ENCODE results near the gene NHSL1. TPM values are rescaled to one million over a fixed set of nuclear protein-coding genes. Genes with fewer than 3 reads are reported as not detected.

The NHSL1 gene
- total RNA-seq, 2 experiments from 2014 or later: 0.06 to 0.08 TPM

DNA sequence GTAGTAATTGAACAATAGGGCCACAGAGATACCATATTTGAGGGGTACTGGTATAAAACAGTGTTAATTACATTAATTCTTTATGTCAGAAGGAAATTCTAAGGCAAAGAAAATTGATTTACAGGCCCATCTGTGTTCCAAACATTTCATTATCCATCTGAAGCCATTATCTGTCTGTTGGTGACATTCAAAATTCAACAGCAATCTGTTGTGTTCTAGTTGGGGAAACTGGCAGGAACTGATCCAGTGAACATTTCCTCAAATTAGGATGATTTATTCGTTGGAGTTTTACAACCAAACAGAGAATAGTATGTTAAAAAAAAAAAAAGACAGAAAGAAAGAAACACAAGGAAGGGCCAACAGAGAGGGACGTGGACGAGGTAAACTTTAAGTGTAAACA is 65.2 kb downstream of the NHSL1 start:
- CTCF ChIA-PET: no interaction called here
- Mint-ChIP-seq H3K36me3 (ENCODE audit: low read depth) (no peaks in the 10 kb centered on the region), H3K27me3 (no peaks in the 10 kb centered on the region), H3K9me3 (no peaks in the 10 kb centered on the region), H3K4me1 (ENCODE audit: low read depth) (peaks cover 4% of the 10 kb centered on the region), H3K27ac (no peak overlapping the region), H3K4me3 (no peak overlapping the region)
- Histone ChIP-seq H3K4me1 (ENCODE audit: insufficient read depth, low read length) (peaks cover 3% of the 10 kb centered on the region), H3K36me3 (ENCODE audit: insufficient read depth, low read length) (no peaks in the 10 kb centered on the region), H3K27me3 (ENCODE audit: control insufficient read depth in 1 of 2, insufficient read depth in 2 of 2, low read length in 2 of 2) (no peaks in the 10 kb centered on the region), H3K9me3 (ENCODE audit: control insufficient read depth in 1 of 2, insufficient read depth in 1 of 2, low read length in 2 of 2) (no peaks in the 10 kb centered on the region), H3K27ac (ENCODE audit: low read depth in 1 of 2, low read length in 2 of 2) (no peak overlapping the region), H3K4me3 (ENCODE audit: low read length) (no peak overlapping the region)
- ATAC-seq (ENCODE audit: poor library complexity) (no peak), DNase-seq (no peak)
- TF ChIP-seq, protein P1, sequence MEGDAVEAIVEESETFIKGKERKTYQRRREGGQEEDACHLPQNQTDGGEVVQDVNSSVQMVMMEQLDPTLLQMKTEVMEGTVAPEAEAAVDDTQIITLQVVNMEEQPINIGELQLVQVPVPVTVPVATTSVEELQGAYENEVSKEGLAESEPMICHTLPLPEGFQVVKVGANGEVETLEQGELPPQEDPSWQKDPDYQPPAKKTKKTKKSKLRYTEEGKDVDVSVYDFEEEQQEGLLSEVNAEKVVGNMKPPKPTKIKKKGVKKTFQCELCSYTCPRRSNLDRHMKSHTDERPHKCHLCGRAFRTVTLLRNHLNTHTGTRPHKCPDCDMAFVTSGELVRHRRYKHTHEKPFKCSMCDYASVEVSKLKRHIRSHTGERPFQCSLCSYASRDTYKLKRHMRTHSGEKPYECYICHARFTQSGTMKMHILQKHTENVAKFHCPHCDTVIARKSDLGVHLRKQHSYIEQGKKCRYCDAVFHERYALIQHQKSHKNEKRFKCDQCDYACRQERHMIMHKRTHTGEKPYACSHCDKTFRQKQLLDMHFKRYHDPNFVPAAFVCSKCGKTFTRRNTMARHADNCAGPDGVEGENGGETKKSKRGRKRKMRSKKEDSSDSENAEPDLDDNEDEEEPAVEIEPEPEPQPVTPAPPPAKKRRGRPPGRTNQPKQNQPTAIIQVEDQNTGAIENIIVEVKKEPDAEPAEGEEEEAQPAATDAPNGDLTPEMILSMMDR (IDR thresholded peaks at IDR 0.05): no peak
- intact Hi-C loops (cut with DNase I, micrococcal nuclease): no loop called here
- POLR2A ChIA-PET: no interaction called here

DNA sequence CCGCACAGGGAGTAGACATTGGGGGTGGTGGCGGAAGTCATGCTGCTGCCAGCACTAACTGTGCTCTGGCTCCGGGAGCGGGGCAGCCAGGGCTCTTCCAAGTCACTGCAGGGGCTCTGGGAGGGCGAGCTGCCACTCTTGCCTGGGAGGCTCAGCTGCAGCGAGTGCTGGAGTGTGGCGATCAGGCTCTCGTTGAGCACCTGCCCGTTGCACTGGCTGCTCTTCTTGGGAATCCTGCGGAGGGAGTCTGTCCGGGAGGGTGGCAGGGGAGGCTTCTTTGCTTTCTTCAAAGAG is 67.3 kb downstream of the NHSL1 start:
- TF ChIP-seq, protein P1 (IDR thresholded peaks at IDR 0.05): no peak
- Histone ChIP-seq H3K27me3 (ENCODE audit: control insufficient read depth in 1 of 2, insufficient read depth in 2 of 2, low read length in 2 of 2) (no peaks in the 10 kb centered on the region), H3K9me3 (ENCODE audit: control insufficient read depth in 1 of 2, insufficient read depth in 1 of 2, low read length in 2 of 2) (no peaks in the 10 kb centered on the region), H3K4me3 (ENCODE audit: low read length) (no peak overlapping the region), H3K36me3 (ENCODE audit: insufficient read depth, low read length) (no peaks in the 10 kb centered on the region), H3K4me1 (ENCODE audit: insufficient read depth, low read length) (peaks cover 3% of the 10 kb centered on the region), H3K27ac (ENCODE audit: low read depth in 1 of 2, low read length in 2 of 2) (no peak overlapping the region)
- Mint-ChIP-seq H3K4me1 (ENCODE audit: low read depth) (peaks cover 6% of the 10 kb centered on the region), H3K27me3 (no peaks in the 10 kb centered on the region), H3K9me3 (no peaks in the 10 kb centered on the region), H3K27ac (no peak overlapping the region), H3K4me3 (no peak overlapping the region), H3K36me3 (ENCODE audit: low read depth) (no peaks in the 10 kb centered on the region)
- ATAC-seq (ENCODE audit: poor library complexity): no peak
- DNase-seq: no peak
- CTCF ChIA-PET: no interaction called here
- POLR2A ChIA-PET: interaction anchor here (1.0 kb wide), 1 partner anchor 28 kb away, joined by 3 read pairs; the partner anchor contains the start of gene HEBP2
- intact Hi-C loops (cut with DNase I, micrococcal nuclease): no loop called here

DNA sequence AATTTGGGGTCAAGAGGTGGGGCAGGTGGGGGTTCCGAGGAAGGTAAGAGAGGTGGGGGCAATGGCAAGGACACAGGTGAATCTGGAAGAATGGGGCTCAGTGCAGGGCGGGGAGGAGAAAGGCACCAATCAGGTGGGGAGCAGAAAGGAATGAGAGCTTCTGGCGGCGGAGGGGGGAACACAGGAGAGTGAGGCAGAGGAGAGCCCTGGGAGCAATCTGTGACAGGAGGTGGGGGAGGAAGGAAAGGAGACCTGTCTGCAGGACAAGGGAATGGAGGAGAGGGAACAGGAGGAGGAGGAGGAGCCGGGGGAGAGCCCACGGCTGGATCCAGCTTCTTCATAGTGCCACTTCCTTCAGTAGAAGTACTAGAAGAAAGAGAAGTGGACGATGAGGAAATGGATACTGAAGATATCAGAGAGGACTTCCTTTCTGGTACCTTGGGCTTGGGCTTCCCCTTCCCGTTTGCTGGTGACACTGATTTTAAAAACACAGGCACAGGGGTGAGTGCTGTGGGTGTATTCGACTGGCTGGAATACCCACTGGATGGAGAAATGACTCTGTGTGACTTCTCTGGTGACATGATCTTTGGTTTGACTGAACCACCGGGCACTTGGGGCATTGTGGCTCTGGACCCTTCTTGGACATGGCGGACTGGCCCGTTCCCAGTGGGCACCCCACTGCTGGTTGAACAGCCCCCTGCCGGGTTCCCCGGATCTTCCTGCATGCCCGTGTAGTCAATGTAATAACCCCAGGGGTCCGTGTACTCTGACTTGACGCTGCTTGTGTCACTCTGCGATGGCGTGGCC is 67.8 kb downstream of the NHSL1 start:
- Mint-ChIP-seq H3K4me3 (no peak overlapping the region), H3K27ac (no peak overlapping the region), H3K27me3 (no peaks in the 10 kb centered on the region), H3K4me1 (ENCODE audit: low read depth) (peaks cover 6% of the 10 kb centered on the region), H3K36me3 (ENCODE audit: low read depth) (no peaks in the 10 kb centered on the region), H3K9me3 (no peaks in the 10 kb centered on the region)
- Histone ChIP-seq H3K4me3 (ENCODE audit: low read length) (no peak overlapping the region), H3K27me3 (ENCODE audit: control insufficient read depth in 1 of 2, insufficient read depth in 2 of 2, low read length in 2 of 2) (no peaks in the 10 kb centered on the region), H3K4me1 (ENCODE audit: insufficient read depth, low read length) (peaks cover 3% of the 10 kb centered on the region), H3K9me3 (ENCODE audit: control insufficient read depth in 1 of 2, insufficient read depth in 1 of 2, low read length in 2 of 2) (no peaks in the 10 kb centered on the region), H3K36me3 (ENCODE audit: insufficient read depth, low read length) (no peaks in the 10 kb centered on the region), H3K27ac (ENCODE audit: low read depth in 1 of 2, low read length in 2 of 2) (no peak overlapping the region)
- intact Hi-C loops (cut with DNase I, micrococcal nuclease): no loop called here
- ChIA-PET CTCF (interaction anchor here (1.0 to 2.0 kb wide), 2 partner anchors 78 to 87 kb away, joined by 5 to 11 read pairs; no protein-coding TSS in a partner anchor), POLR2A (interaction anchor here (1.0 kb wide), 1 partner anchor 27 kb away, joined by 3 read pairs; the partner anchor contains the start of gene HEBP2)
- TF ChIP-seq, protein P1 (IDR thresholded peaks at IDR 0.05): no peak
- ATAC-seq (ENCODE audit: poor library complexity) (no peak), DNase-seq (peak in 3 of 14 experiments; percentile 16 to 50 (median 49))
